VCaP (cell line): ENCODE data around the gene CMBL.

ENCODE experiments used
- H3K27ac ChIP-seq: fragments of 450-650 bp; 2 replicates; pipeline ENCODE4 v1.5.1; 2017
- CTCF ChIP-seq: fragments of 450-650 bp; conservative IDR thresholded peaks from 2 replicates; pipeline ENCODE4 v1.5.1; 2017; ENCODE audit warnings: mild to moderate bottlenecking, moderate library complexity

CMBL gene

DNA sequence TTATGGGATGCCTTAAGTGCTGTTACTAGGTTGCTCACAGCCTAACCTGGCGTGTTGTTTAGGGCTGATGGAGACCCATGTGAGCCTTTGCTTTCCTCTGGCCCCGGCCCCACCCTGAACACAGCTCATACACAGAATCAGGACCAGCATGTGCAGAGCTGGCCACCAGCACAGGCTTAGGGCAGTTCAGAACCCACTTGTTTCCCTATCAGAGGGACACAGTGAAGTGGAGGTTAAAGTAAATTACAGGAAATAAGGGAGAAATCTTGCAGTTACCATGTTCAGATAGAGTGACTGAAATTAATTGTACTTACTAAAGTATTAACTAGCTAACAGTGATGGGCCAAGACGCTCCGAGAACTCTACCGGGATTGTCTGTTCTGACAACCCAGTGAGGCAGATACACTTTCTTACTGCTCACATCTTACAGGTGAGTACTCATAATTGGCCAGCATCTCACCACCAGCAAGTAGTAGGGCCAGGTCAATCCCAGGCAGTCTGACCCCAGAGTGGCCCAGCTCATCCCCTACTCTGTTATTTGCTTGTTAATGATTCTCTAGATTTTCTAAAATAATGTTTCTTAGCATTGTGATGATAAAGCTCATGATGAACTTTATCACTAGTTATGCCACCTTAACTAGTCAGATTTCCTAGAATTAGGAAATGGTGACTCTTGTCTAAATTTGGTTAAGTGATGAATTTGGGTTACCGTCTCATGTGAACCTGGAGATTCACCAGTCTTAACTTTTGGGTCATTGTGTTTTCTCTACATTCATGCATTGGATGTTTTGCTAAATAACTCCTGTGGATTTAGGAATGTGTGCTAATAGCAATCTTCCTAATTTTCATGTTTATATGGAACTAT is 42.2 kb downstream of the CMBL start:
- H3K27ac ChIP-seq: no peak overlapping the region
- TF ChIP-seq CTCF: no peak

DNA sequence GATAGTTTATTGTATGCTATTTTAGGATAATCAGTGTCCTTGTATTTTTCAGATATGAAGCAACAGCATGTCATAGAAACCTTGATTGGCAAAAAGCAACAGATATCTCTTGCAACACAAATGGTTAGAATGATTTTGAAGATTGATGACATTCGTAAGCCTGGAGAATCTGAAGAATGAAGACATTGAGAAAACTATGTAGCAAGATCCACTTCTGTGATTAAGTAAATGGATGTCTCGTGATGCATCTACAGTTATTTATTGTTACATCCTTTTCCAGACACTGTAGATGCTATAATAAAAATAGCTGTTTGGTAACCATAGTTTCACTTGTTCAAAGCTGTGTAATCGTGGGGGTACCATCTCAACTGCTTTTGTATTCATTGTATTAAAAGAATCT is 43.1 kb downstream of the CMBL start:
- TF ChIP-seq CTCF: no peak

DNA sequence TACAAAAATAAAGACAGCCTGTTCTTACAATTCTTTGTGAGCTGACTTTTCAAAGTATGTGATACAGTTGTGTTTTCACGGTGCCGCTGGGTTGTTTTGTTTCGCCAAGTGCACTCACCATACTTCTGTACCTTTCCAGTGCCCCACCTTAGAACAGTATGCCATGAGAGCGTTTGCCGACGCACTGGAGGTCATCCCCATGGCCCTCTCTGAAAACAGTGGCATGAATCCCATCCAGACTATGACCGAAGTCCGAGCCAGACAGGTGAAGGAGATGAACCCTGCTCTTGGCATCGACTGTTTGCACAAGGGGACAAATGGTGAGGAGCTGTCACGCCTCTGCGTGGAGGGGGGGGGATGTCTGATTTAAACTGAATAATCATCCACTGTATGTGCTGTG is 44.7 kb downstream of the CMBL start:
- no peak for TF ChIP-seq CTCF
- no peak overlapping the region for H3K27ac ChIP-seq

More for the DNA sequence above, 43.1 kb downstream of the CMBL start:
- no peak overlapping the region for H3K27ac ChIP-seq

- TF ChIP-seq CTCF: no peak
- no peak overlapping the region for H3K27ac ChIP-seq
These were observed 45.5 kb downstream of the CMBL start for GRCh38 chr5:10262121-10262774.

DNA sequence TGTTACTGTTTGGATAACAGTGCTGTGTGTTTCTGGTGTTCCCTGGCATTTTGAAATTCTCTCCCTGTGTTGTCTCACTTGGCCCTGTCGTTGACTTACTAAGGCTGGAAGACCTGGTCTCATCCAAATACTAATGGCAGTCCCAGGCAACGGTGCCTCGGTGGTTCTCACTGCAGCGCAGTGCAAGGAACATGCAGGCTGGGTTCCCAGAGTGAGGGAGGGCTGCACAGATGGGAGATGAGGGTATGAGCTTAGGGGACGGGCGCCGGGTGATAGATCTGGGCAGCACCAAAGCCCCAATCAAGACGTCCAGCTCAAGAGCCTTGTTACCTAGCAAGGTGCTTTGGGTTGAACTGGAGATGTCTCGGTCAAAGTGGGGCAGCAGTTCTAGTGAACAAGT is 46.6 kb downstream of the CMBL start:
- H3K27ac ChIP-seq: no peak overlapping the region
- TF ChIP-seq CTCF: no peak

DNA sequence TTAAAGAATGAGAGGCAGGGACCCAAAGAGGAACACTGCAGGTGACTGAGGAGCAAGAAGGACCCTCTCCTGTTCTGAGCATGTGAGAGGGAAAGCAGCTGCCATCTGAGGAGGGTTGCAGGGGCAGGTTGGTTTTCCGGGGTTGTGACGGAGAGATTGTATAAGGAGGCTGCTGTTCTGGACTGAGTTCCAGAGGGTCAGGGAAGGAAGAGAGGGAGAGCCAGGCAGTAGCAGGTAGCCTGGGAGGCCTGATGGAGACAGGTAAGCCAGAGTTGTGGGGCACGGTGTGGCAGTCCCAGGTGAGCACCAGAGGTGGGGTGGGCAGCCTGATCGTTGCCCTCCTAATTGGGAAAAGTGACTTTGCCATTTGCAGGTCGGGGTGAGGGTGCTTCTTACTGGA is 47.8 kb downstream of the CMBL start:
- TF ChIP-seq CTCF: no peak

DNA sequence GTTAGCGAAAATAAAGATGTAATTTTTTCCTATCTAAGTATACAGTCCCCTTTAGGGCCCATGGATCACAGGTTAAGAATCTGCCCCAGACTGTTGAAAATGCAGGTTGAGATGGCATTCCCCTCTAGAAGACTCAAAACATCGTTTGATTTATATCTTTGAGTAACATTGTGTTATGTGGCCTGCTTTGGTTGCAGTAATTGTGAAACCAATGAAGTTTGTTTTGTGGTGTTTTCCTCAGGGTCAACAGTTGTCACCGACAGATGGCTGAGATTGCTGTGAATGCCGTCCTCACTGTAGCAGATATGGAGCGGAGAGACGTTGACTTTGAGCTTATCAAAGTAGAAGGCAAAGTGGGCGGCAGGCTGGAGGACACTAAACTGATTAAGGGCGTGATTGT is 49.8 kb downstream of the CMBL start:
- H3K27ac ChIP-seq: no peak overlapping the region
- no peak for TF ChIP-seq CTCF

More for the DNA sequence above, 47.8 kb downstream of the CMBL start:
- H3K27ac ChIP-seq: no peak overlapping the region
